Choroid plexus epithelial cell (primary cell): Measurements from ENCODE around the gene CCHCR1.

Experiments
- DNase-seq: peaks from one replicate; pipeline ENCODE4 v3.0.0-alpha.2; 2010; ENCODE audit warnings: low read depth
- H3K4me3 ChIP-seq: 2 replicates; pipeline ENCODE4 v1.5.1; 2011; ENCODE audit warnings: low read depth, mild to moderate bottlenecking, control low read depth, low read length, moderate library complexity
- CTCF ChIP-seq: conservative IDR thresholded peaks from 2 replicates; pipeline ENCODE4 v1.5.1; 2011; ENCODE audit warnings: low read depth, mild to moderate bottlenecking, control low read depth, inconsistent platforms, low read length, moderate library complexity

CCHCR1 gene

GRCh38 chr6:31122791-31123706 is 34.6 kb downstream of the CCHCR1 start:
- H3K4me3 ChIP-seq = no peak overlapping the region
- TF ChIP-seq CTCF = no peak
- peak; percentile 90 for DNase-seq

GRCh38 chr6:31121131-31121790 is 36.3 kb downstream of the CCHCR1 start:
- DNase-seq = no peak
- no peak overlapping the region for H3K4me3 ChIP-seq
- no peak for TF ChIP-seq CTCF

DNA sequence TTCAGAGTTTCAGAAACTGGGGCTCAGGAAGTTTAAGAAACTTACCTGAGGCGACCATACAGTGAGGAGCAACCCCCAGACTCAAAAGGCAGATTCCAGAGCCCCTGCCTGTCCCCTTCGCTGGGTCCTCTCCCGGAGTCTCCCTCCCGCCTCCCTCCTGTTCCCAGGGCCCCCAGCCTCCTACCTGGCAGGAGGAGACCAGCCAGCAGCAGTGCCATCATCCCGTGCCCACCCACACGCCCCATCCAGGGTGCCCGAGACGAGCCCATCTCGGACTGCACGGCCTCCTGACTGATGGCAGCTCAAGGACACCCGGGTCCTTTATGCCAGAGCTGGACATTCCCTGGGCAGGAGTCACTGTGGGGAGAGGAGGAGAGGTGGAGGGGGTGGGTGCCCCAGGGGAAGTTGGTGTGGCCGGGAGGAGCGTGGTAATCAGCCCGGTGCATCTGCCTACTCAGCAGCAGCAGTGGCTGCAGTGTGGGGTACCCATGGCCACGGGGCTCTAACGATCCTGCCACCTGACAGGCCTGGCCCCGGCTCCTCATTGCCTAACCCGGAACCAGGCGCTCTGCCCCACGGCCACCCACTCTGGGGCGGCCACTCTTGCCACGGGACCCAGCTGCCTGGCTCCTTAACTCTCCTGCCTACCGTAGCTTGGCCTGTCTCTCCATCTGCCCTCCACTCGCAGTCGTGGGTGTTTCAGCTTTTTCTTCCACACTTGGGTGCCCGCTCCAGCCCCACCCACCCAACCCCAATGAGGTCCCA is 37.3 kb downstream of the CCHCR1 start, which contains the start of gene CDSN:
TSS of gene CDSN (minus strand) at position 296 of the 765 bp plus-strand sequence. CDS start at position 269, 27 bp downstream.
- no peak for TF ChIP-seq CTCF
- no peak within 1 kb of the TSS for H3K4me3 ChIP-seq
- no peak for DNase-seq

- no peak overlapping the region for H3K4me3 ChIP-seq
- DNase-seq = no peak
- no peak for TF ChIP-seq CTCF
Measured at GRCh38 chr6:31118178-31118577, 39.4 kb downstream of the CCHCR1 start.

DNA sequence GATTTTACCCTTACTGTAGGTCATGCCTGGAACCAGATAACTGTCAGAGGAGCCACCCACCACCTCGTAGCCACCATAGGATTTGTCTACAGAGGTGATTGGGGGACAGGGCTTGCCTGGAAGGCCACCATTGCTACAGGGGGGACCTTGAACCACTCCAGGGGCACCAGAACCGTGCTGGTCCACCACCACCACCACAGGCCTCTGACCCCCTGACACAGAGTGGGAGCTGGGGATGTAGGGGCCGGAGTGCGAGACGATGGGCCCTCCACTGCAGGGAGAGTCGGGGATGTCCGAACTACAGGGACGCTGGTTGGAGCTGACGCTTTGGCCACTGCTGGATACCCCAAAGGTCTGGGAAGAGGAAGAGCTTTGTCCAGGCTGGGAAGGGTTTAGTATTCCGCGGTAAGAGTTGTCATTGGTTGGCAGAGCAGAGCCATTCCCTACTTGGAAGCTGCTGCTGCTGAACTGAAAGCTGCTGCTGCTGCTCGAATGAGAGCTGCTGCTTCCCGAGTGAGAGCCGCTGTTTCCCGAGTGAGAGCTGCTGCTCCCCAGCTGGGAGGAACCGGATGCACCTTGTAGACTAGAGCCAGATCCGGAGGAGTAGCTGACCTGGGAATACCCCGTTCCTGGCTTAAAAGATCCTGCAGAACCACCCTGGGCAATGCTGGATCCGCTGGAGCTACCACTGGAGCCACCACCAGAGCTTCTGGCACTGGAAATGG is 40.8 kb downstream of the CCHCR1 start:
- peak; percentile 36 for DNase-seq
- peak overlapping the region; percentile 21 for H3K4me3 ChIP-seq
- TF ChIP-seq CTCF = no peak

- no peak for TF ChIP-seq CTCF
- no peak overlapping the region for H3K4me3 ChIP-seq
- DNase-seq = no peak
Measured at GRCh38 chr6:31115941-31116560, 41.6 kb downstream of the CCHCR1 start.
